Lower leg skin (tissue), 3 donors: ENCODE measurements around the gene SPATC1L.

ENCODE experiments used
- CTCF ChIP-seq, 3 donors: fragments of 450-650 bp; IDR thresholded peaks; one replicate each; pipeline ENCODE4 v1.5.1; 2016; ENCODE audit warnings: antibody characterized with exemption in 3 of 3, mild to moderate bottlenecking in 3 of 3, moderate library complexity in 2 of 3
- POLR2A ChIP-seq, 2 donors: fragments of 450-650 bp; IDR thresholded peaks; one replicate each; pipeline ENCODE4 v1.6.1; 2016 to 2017; ENCODE audit warnings: antibody characterized with exemption in 2 of 2, mild to moderate bottlenecking in 1 of 2, moderate library complexity in 1 of 2

GRCh38 chr21:46215436-46216131, 31.3 kb upstream of the SPATC1L start:
- TF ChIP-seq CTCF (IDR thresholded peaks at IDR 0.05) (no peak), POLR2A (IDR thresholded peaks at IDR 0.05) (no peak)
